ENCODE measurements around the gene CLEC2D. TPM values are rescaled to one million over a fixed set of nuclear protein-coding genes. Genes with fewer than 3 reads are reported as not detected.

The CLEC2D gene
- total RNA-seq, 1 donor from 2014 or later = 7.2 TPM

DNA sequence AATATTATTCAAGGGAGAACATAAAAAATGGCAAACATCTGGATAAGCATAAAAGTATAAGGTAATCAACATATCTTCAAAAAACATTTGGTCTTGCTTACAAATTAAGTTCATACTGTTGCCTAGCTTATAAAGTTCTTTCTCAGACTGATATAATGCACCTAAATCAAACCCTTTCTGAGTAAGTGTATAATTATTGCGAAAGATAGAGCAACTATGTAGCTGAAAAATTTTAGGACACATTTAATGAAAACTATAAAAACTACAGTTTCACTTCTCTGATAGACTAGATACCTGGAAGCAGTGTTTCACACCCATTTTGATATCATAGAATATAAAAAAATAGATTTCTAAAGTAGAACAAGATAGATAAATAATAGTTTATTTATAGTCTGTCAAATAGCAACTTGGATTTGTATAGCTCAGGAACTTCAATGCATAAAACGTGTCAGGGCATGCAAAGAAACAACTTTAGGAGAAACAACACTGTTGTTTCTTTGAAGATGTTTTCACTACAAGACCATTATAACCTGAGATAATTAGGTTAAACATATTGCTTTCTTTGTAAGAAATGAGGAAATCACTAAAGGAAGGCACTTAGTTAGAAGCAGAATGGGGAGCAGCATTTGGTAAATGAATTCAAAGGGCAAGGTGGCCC lies 55.8 kb downstream of the CLEC2D start:
- H3K4me3 Mint-ChIP-seq (ENCODE audit: unreplicated experiment) = no peak overlapping the region
- H3K27me3 Mint-ChIP-seq (ENCODE audit: unreplicated experiment) = no peaks in the 10 kb centered on the region
- no peak overlapping the region for H3K27ac Mint-ChIP-seq (ENCODE audit: unreplicated experiment)
- no peaks in the 10 kb centered on the region for H3K36me3 Mint-ChIP-seq (ENCODE audit: unreplicated experiment)
- DNase-seq = no peak
- H3K9me3 Mint-ChIP-seq (ENCODE audit: unreplicated experiment) = no peaks in the 10 kb centered on the region
- H3K4me1 Mint-ChIP-seq (ENCODE audit: low read depth, unreplicated experiment) = no peaks in the 10 kb centered on the region
- no peak for TF ChIP-seq CTCF (IDR thresholded peaks at IDR 0.05; ENCODE audit: partially characterized antibody, unreplicated experiment)

DNA sequence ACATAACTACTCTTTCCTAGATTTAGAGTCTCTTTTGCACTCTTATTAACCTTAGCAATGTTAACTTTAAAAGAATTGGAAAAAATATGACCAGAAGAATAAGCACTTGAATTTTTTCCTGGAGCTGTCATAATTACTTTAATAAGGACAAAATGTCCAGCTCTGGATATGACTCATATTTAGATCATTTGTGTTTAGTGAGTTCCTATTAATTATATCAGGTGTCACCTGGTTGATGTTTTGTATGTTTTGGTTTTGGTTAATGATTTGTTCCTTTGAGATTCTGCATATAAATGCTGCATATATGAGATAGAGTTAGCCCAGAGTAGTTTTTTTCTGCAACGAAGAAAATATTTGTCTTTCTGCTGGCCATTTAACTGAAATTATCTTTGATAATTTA lies 58.3 kb downstream of the CLEC2D start:
- H3K4me3 Mint-ChIP-seq (ENCODE audit: unreplicated experiment) = no peak overlapping the region
- H3K9me3 Mint-ChIP-seq (ENCODE audit: unreplicated experiment) = no peaks in the 10 kb centered on the region

GRCh38 chr12:9729082-9729481 lies 59.6 kb downstream of the CLEC2D start:
- no peak for DNase-seq
- H3K27ac Mint-ChIP-seq (ENCODE audit: unreplicated experiment) = no peak overlapping the region
- no peak overlapping the region for H3K4me3 Mint-ChIP-seq (ENCODE audit: unreplicated experiment)
- H3K36me3 Mint-ChIP-seq (ENCODE audit: unreplicated experiment) = no peaks in the 10 kb centered on the region
- no peak for TF ChIP-seq CTCF (IDR thresholded peaks at IDR 0.05; ENCODE audit: partially characterized antibody, unreplicated experiment)
- no peaks in the 10 kb centered on the region for H3K9me3 Mint-ChIP-seq (ENCODE audit: unreplicated experiment)
- H3K4me1 Mint-ChIP-seq (ENCODE audit: low read depth, unreplicated experiment) = no peaks in the 10 kb centered on the region
- no peaks in the 10 kb centered on the region for H3K27me3 Mint-ChIP-seq (ENCODE audit: unreplicated experiment)

More for the DNA sequence above, 58.3 kb downstream of the CLEC2D start:
- Mint-ChIP-seq H3K36me3 (ENCODE audit: unreplicated experiment) (no peaks in the 10 kb centered on the region), H3K4me1 (ENCODE audit: low read depth, unreplicated experiment) (no peaks in the 10 kb centered on the region), H3K27ac (ENCODE audit: unreplicated experiment) (no peak overlapping the region), H3K27me3 (ENCODE audit: unreplicated experiment) (no peaks in the 10 kb centered on the region)
- DNase-seq = no peak
- TF ChIP-seq CTCF (IDR thresholded peaks at IDR 0.05; ENCODE audit: partially characterized antibody, unreplicated experiment) = no peak

GRCh38 chr12:9730011-9730410 lies 60.5 kb downstream of the CLEC2D start:
- H3K4me3 Mint-ChIP-seq (ENCODE audit: unreplicated experiment) = no peak overlapping the region
- H3K4me1 Mint-ChIP-seq (ENCODE audit: low read depth, unreplicated experiment) = no peaks in the 10 kb centered on the region
- DNase-seq = no peak
- no peak for TF ChIP-seq CTCF (IDR thresholded peaks at IDR 0.05; ENCODE audit: partially characterized antibody, unreplicated experiment)
- no peaks in the 10 kb centered on the region for H3K36me3 Mint-ChIP-seq (ENCODE audit: unreplicated experiment)
- H3K27me3 Mint-ChIP-seq (ENCODE audit: unreplicated experiment) = no peaks in the 10 kb centered on the region
- no peaks in the 10 kb centered on the region for H3K9me3 Mint-ChIP-seq (ENCODE audit: unreplicated experiment)
- no peak overlapping the region for H3K27ac Mint-ChIP-seq (ENCODE audit: unreplicated experiment)

- DNase-seq = no peak
- TF ChIP-seq CTCF (IDR thresholded peaks at IDR 0.05; ENCODE audit: partially characterized antibody, unreplicated experiment) = no peak
- no peaks in the 10 kb centered on the region for H3K27me3 Mint-ChIP-seq (ENCODE audit: unreplicated experiment)
- H3K36me3 Mint-ChIP-seq (ENCODE audit: unreplicated experiment) = no peaks in the 10 kb centered on the region
- no peak overlapping the region for H3K4me3 Mint-ChIP-seq (ENCODE audit: unreplicated experiment)
- H3K27ac Mint-ChIP-seq (ENCODE audit: unreplicated experiment) = no peak overlapping the region
- H3K4me1 Mint-ChIP-seq (ENCODE audit: low read depth, unreplicated experiment) = no peaks in the 10 kb centered on the region
- H3K9me3 Mint-ChIP-seq (ENCODE audit: unreplicated experiment) = no peaks in the 10 kb centered on the region
These were observed 61.1 kb downstream of the CLEC2D start for GRCh38 chr12:9730591-9730990.
